Fibroblast of skin of left quadriceps (primary cell): ENCODE data around the gene PEAK1.

Experiments used
- DNase-seq, 2 experiments: peaks; one replicate each; pipeline ENCODE4 v3.0.0-alpha.2; 2013; ENCODE audit warnings: low read depth in 2 of 2

The PEAK1 gene, protein sequence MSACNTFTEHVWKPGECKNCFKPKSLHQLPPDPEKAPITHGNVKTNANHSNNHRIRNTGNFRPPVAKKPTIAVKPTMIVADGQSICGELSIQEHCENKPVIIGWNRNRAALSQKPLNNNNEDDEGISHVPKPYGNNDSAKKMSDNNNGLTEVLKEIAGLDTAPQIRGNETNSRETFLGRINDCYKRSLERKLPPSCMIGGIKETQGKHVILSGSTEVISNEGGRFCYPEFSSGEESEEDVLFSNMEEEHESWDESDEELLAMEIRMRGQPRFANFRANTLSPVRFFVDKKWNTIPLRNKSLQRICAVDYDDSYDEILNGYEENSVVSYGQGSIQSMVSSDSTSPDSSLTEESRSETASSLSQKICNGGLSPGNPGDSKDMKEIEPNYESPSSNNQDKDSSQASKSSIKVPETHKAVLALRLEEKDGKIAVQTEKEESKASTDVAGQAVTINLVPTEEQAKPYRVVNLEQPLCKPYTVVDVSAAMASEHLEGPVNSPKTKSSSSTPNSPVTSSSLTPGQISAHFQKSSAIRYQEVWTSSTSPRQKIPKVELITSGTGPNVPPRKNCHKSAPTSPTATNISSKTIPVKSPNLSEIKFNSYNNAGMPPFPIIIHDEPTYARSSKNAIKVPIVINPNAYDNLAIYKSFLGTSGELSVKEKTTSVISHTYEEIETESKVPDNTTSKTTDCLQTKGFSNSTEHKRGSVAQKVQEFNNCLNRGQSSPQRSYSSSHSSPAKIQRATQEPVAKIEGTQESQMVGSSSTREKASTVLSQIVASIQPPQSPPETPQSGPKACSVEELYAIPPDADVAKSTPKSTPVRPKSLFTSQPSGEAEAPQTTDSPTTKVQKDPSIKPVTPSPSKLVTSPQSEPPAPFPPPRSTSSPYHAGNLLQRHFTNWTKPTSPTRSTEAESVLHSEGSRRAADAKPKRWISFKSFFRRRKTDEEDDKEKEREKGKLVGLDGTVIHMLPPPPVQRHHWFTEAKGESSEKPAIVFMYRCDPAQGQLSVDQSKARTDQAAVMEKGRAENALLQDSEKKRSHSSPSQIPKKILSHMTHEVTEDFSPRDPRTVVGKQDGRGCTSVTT (N-terminal part only)

DNA sequence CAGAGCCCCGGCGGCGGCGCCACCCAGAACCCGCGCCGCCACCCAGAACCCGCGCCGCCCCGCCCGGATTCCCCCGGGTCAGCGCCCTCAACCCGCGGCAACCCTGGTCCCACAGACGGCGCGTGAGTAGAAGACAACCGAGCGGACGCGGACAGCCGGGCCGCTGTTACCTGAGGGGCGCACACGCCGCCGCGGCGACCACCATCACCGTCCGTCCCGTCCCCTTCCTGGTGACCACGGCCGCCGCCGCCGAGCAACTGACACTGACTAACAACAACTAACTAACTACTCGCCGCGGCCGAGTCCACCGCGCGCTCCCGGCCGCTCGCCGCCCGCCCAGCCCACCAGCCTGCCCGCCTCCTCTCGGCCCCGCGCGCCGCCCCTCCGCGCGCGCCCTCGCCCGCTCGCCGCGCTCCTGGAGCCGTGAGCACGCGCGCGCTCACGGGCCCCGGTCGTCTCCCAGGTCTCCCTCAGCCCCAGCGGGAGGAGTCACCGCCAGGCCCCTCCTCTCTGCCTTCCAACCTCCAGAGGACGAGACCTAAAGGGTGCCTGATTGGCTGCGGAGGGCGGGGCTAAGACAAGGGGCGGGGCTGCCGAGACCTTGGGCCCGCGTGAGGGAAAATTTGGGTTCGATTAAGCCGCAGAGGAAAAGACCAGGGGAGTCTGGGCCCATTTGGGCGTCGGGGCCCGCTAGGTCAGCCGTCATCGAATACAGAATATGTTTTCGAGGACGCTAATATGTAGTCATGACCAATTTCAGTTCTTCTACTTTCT is at the start of gene PEAK1:
Gene PEAK1 (minus strand): TSS at position 269 of the 774 bp plus-strand sequence. CDS start 238,178 bp downstream, outside the sequence.
- peak; percentile 99 for DNase-seq

DNA sequence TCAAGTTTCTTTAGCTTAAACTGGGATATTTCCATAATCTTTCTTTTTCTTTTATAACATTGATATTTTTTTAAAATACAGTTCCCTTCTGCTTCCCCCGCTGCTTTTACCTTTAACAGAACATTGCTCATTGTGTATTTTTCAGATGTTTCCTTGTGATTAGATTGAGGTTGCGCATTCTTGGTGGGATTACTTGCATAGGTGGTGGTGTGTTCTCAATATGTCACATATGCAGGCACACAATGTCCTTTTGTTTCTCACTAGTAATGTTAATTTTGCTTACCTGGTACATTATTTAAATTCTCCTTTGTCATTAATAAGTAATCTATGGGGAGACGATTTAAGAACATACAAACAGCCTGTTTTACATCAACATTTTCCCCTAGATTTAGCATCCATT is 49.0 kb upstream of the PEAK1 start:
- DNase-seq = no peak

DNA sequence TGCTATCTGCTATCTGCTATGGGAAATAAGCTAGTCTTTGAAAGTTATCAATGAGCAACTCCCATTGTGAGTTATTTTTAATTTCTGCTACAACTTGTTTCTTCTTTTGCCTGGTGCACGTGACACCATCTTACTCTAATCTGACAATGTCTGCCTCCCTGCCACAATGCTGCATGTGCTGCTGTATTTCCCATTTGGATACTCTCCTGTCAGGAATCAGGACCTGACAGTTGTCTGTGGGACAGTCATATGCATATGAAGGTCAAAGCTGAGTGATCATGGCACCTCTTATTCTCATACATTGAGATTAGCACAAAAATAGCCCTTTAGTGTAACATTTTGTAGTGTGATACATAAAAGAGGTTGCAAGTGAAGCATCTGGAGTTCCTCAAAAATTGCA is 46.6 kb upstream of the PEAK1 start:
- DNase-seq = no peak

GRCh38 chr15:77464129-77464865 is 44.4 kb upstream of the PEAK1 start:
- DNase-seq = no peak

DNA sequence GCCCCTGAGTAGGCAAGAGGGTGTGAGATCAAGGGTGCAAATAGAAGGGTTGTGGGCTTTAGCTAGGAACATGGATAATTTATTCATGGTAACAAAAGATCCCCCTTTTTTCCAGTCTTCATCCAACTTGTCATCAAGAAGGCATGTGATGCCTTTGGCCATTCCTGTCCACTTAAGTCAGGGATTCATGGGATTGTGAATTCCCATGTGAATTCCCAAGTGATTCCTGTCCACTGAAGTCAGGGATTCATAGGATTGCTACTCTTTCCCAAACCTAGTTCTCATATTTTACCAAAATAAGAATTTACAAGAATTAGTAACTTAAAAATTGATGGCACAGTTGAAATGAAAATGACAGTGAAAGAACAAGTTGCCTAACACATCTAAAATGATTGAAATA is 41.6 kb upstream of the PEAK1 start:
- DNase-seq = no peak

GRCh38 chr15:77459031-77459430 is 39.1 kb upstream of the PEAK1 start:
- DNase-seq = no peak

GRCh38 chr15:77457905-77458265 is 38.0 kb upstream of the PEAK1 start:
- no peak for DNase-seq

DNA sequence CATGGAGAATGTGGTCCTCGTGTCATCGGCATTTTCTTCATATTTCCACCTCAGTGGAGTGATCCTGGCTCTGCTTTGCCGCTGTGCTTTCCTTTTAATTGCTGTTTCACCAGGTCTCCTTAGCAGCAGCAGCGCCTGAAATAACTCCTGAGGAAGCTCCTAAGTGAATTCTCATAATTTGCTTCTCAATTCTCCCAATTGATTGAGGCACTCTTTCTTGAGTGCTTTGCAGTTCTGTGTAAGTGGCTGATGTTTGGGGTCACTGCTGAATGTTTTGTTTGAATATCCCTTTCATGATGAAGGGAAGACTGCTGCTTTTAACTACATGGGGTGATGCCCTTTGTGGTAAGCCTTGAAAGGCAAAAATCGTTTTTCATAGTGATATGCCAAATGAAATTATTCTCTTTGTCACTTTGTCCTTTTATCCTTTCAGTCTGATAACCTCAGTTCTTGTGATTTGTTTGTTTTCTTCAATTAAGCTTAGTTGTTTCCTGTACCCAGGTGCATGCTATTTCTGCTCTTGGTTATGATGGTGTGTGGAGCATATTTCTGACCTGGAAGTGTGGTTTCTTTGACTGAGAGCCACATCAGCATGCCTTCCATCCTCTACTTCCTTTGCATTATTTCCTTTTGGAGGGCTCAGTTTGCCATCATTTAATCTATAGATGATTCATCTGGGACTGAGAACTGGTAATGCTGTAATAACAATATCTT is 37.4 kb upstream of the PEAK1 start:
- no peak for DNase-seq

GRCh38 chr15:77456746-77457145 is 36.8 kb upstream of the PEAK1 start:
- DNase-seq = no peak

GRCh38 chr15:77455696-77456321 is 35.9 kb upstream of the PEAK1 start:
- DNase-seq = peak; percentile 27 to 32

DNA sequence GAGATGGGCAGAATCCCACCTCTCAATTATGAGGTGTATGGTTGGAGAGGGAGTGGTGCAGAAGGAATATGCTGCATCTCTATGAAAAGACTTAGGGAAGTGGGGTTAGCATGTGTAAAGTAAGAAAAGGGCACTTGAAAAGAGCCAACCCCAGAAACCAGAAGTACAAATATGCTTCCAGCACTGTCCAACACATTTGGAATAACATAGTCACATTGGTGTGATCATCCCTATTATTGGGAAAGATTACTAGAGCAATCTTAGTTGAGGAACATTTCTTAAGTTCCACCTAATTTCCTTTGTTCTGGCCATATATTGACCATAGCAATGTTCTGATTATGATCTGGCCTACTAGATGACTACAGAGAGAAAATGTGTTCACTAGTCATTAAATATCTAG is 35.0 kb upstream of the PEAK1 start:
- DNase-seq = no peak

DNA sequence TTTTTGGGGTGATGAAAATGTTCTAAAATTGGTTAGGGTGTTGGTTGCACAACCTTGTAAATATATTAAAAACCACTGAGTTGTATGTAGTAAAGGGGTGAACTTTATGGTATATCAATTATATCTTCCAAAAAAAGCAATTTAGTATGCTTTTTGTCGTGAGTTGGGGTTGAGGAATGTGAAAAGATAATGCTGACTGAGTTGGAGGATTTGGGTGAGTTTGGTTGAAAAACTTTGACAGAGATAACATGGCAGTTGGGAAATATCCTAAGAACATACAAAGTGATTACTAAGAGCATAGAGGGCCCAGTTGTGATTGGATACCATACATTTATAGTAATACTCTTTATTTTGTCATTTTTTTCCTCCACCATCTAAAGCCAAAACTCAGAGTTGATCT is 34.4 kb upstream of the PEAK1 start:
- no peak for DNase-seq

DNA sequence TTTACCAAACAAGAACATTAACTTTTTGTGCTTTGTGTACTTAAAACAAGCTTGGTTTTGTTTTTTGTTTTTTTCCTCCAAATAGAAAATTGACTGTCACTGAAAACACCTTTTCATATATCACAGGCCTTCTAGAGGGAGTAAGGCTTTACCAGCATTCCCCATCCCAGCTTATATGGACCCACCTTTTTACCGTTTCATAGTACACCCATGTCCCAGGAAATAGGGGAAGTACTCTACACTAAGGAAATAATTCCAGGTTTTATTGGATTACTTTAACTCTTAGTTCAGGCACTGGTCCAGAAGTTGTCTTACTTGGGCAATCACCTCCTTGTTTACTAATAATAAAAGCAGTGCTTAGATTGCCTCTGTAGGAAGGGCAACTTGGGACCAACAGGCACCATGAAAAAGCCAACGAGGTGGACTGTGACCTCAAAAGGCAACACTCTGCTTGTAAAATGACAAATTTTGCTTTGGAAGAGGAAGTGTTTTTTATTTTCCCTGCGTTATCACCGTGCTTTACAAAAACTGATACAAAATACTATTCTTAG is 27.0 kb upstream of the PEAK1 start:
- DNase-seq = no peak

- DNase-seq = no peak
These were observed 20.6 kb upstream of the PEAK1 start for GRCh38 chr15:77440378-77440999.

DNA sequence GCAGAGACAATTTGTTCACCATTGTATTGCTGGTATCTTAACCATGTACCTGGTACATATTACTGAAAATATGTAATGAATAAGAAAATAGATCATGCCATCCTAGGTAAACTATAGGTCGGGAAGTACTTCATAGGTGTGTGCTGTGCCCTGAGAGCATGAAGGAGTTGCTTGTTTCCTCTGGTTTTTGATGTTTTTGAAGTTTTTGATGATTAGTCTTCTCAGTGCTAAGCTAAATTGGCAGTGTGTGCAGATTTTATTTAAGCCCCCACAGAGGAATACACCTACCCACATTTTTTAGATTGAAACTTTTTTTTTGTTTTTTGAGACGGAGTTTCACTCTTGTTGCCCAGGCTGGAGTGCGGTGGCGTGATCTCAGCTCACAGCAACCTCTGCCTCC is 17.4 kb upstream of the PEAK1 start:
- no peak for DNase-seq

- DNase-seq = no peak
These were observed 16.9 kb upstream of the PEAK1 start for GRCh38 chr15:77436822-77437221.

- no peak for DNase-seq
These were observed 10.7 kb upstream of the PEAK1 start for GRCh38 chr15:77430652-77431051.

GRCh38 chr15:77430213-77430612 is 10.3 kb upstream of the PEAK1 start:
- DNase-seq = no peak

- DNase-seq = no peak
These were observed 7.0 kb upstream of the PEAK1 start for GRCh38 chr15:77426871-77427270.
